Mesodermal cell (in vitro differentiated cells): ENCODE data around the gene ACVR2A.

ENCODE experiments used
- H3K27ac ChIP-seq: 2 replicates; pipeline ENCODE4 v1.7.0; 2013; ENCODE audit warnings: mild to moderate bottlenecking, low read depth, low read length, moderate library complexity; ENCODE audit not compliant: severe bottlenecking
- H3K36me3 ChIP-seq: 2 replicates; pipeline ENCODE4 v1.7.1; 2013; ENCODE audit warnings: mild to moderate bottlenecking, low read length, moderate library complexity; ENCODE audit not compliant: control insufficient read depth, insufficient read depth
- H3K4me1 ChIP-seq: one replicate; pipeline ENCODE4 v1.7.1; 2013; ENCODE audit warnings: mild to moderate bottlenecking, low read length; ENCODE audit not compliant: insufficient read depth, control insufficient read depth, poor library complexity, severe bottlenecking
- H3K4me3 ChIP-seq: 2 replicates; pipeline ENCODE4 v1.7.0; 2013; ENCODE audit warnings: low read length, control low read depth, mild to moderate bottlenecking; ENCODE audit not compliant: insufficient read depth, poor library complexity, severe bottlenecking; ENCODE audit errors: extremely low read depth
- H3K9me3 ChIP-seq: 2 replicates; pipeline ENCODE4 v1.7.1; 2013; ENCODE audit warnings: mild to moderate bottlenecking, low read length, moderate library complexity; ENCODE audit not compliant: control insufficient read depth
- WGBS, 2 experiments: methylation state at CpG; one replicate each; pipeline ENCODE4 v1.1.5; 2013; ENCODE audit warnings: missing lambda C conversion rate in 2 of 2; ENCODE audit not compliant: insufficient coverage in 2 of 2; 5-methylcytosine and 5-hydroxymethylcytosine counted together

ACVR2A gene

GRCh38 chr2:147924647-147925046 is 79.8 kb downstream of the ACVR2A start:
- Histone ChIP-seq H3K36me3 (peaks cover 29% of the 10 kb centered on the region), H3K4me1 (no peaks in the 10 kb centered on the region), H3K27ac (no peak overlapping the region), H3K9me3 (no peaks in the 10 kb centered on the region), H3K4me3 (no peak overlapping the region)
- 100% methylated on average over 2 of the region's 3 CpGs for WGBS, 2 experiments

DNA sequence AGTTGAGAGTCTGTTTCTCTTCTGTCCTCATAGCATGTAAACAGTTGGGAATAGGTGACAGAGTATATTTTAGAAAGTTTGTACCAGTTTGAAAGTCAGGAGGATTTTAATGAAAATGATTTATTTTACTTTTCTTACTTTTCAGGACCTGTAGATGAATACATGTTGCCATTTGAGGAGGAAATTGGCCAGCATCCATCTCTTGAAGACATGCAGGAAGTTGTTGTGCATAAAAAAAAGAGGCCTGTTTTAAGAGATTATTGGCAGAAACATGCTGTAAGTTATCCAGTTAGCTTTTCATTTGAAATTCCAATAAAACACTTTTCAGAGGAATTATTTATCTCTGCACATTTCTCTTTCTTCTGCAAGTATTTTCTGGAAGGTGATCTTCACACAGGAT is 81.1 kb downstream of the ACVR2A start:
- Histone ChIP-seq H3K27ac (no peak overlapping the region), H3K4me1 (no peaks in the 10 kb centered on the region), H3K9me3 (no peaks in the 10 kb centered on the region), H3K4me3 (no peak overlapping the region), H3K36me3 (peaks cover 33% of the 10 kb centered on the region)

DNA sequence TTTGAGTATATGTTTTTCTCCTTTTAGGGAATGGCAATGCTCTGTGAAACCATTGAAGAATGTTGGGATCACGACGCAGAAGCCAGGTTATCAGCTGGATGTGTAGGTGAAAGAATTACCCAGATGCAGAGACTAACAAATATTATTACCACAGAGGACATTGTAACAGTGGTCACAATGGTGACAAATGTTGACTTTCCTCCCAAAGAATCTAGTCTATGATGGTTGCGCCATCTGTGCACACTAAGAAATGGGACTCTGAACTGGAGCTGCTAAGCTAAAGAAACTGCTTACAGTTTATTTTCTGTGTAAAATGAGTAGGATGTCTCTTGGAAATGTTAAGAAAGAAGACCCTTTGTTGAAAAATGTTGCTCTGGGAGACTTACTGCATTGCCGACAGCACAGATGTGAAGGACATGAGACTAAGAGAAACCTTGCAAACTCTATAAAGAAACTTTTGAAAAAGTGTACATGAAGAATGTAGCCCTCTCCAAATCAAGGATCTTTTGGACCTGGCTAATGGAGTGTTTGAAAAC is 82.3 kb downstream of the ACVR2A start:
- Histone ChIP-seq H3K27ac (no peak overlapping the region), H3K9me3 (no peaks in the 10 kb centered on the region), H3K36me3 (peaks cover 33% of the 10 kb centered on the region), H3K4me3 (no peak overlapping the region), H3K4me1 (no peaks in the 10 kb centered on the region)
- 100% methylated on average over 2 of the region's 4 CpGs for WGBS, 2 experiments

DNA sequence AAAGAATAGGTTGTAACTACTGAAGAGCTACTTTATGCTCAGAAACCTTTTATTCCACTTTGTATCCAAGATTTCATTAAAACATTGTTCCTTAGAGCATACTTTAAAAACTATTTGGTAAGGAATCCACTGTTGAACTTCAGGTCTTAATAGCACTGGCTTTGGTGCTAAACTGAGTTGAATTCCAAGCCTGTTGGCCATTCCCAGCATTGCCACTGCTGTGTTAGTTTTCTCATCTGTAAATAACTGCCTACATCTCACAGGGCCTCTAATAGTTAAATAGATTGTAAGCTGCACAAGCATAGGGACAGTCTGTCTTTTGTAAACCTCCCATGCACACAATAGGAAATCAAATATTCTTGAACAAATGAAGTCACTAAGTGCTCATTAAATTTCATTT is 89.1 kb downstream of the ACVR2A start:
- H3K36me3 ChIP-seq, result peaks cover 43% of the 10 kb centered on the region

DNA sequence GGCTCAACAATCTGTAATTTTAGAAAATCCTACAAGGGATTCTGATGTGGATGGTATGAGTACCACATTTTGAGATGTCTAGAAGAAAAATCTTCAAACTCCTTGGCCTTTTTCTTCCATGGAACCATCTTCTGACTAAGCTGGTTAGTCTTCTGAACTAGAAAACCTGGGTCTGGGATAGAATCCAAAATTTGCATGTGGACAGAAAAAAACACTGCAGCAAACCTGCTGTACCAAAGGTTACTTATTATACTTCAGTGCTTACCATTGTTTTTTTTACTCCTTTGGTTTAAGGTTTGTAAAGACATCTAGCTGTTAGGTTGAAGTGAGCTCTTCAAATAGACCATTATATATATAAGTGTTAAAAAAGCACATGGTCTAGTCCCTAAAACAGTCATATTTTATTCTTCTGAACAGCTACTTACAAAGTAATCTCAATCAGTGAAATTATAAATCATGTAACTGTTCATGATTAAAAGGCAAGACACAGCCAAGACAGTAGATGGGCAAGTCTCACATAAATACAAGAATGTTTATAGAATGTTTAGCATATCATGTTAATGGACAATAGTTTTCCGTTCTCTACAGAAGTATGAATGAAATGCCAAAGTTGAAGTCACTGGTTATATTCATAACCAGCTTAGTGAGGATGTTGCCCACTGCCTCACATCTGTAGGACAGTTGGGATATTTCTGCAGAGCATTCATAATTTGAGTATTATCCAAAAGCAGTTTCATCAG is 90.2 kb downstream of the ACVR2A start:
- H3K4me1 ChIP-seq, result no peaks in the 10 kb centered on the region
- WGBS, 2 experiments, result 100% methylated on average over 1 of the region's 1 CpG; no CpG with 5 or more reads in 1 of the 2 experiments
- peaks cover 37% of the 10 kb centered on the region for H3K36me3 ChIP-seq
- no peaks in the 10 kb centered on the region for H3K9me3 ChIP-seq
- no peak overlapping the region for H3K27ac ChIP-seq
- no peak overlapping the region for H3K4me3 ChIP-seq

More for the DNA sequence above, 89.1 kb downstream of the ACVR2A start:
- no peaks in the 10 kb centered on the region for H3K4me1 ChIP-seq
- H3K9me3 ChIP-seq, result no peaks in the 10 kb centered on the region
- H3K4me3 ChIP-seq, result no peak overlapping the region
- no peak overlapping the region for H3K27ac ChIP-seq

- Histone ChIP-seq H3K27ac (no peak overlapping the region), H3K4me1 (no peaks in the 10 kb centered on the region), H3K4me3 (no peak overlapping the region), H3K9me3 (no peaks in the 10 kb centered on the region), H3K36me3 (peaks cover 36% of the 10 kb centered on the region)
- no CpG with 5 or more reads among the region's 3 CpGs for WGBS, 2 experiments
These were observed 93.0 kb downstream of the ACVR2A start for GRCh38 chr2:147937744-147938349.

GRCh38 chr2:147939313-147939712 is 94.5 kb downstream of the ACVR2A start:
- Histone ChIP-seq H3K9me3 (no peaks in the 10 kb centered on the region), H3K27ac (no peak overlapping the region), H3K4me3 (no peak overlapping the region), H3K4me1 (no peaks in the 10 kb centered on the region), H3K36me3 (peaks cover 24% of the 10 kb centered on the region)
- WGBS, 2 experiments, result no CpG with 5 or more reads among the region's 1 CpG

GRCh38 chr2:147945660-147946059 is 100.8 kb downstream of the ACVR2A start:
- H3K4me1 ChIP-seq, result no peaks in the 10 kb centered on the region
- no peaks in the 10 kb centered on the region for H3K9me3 ChIP-seq
- no peak overlapping the region for H3K4me3 ChIP-seq
- H3K27ac ChIP-seq, result no peak overlapping the region
- H3K36me3 ChIP-seq, result no peaks in the 10 kb centered on the region
- WGBS, 2 experiments, result 71 to 83% methylated on average over 1 of the region's 1 CpG

- Histone ChIP-seq H3K4me1 (no peaks in the 10 kb centered on the region), H3K4me3 (no peak overlapping the region), H3K9me3 (no peaks in the 10 kb centered on the region), H3K36me3 (peaks cover 8% of the 10 kb centered on the region), H3K27ac (no peak overlapping the region)
These were observed 107.3 kb downstream of the ACVR2A start for GRCh38 chr2:147952118-147952517.

GRCh38 chr2:147968571-147968970 is 123.7 kb downstream of the ACVR2A start:
- Histone ChIP-seq H3K27ac (no peak overlapping the region), H3K36me3 (peaks cover 11% of the 10 kb centered on the region), H3K4me1 (no peaks in the 10 kb centered on the region), H3K9me3 (no peaks in the 10 kb centered on the region), H3K4me3 (no peak overlapping the region)
- no CpG with 5 or more reads among the region's 2 CpGs for WGBS, 2 experiments

- WGBS, 2 experiments, result no CpG with 5 or more reads among the region's 2 CpGs
- H3K4me1 ChIP-seq, result no peaks in the 10 kb centered on the region
- H3K27ac ChIP-seq, result no peak overlapping the region
- no peak overlapping the region for H3K4me3 ChIP-seq
- H3K9me3 ChIP-seq, result peaks cover 4% of the 10 kb centered on the region
- H3K36me3 ChIP-seq, result peaks cover 13% of the 10 kb centered on the region
These were observed 131.3 kb downstream of the ACVR2A start for GRCh38 chr2:147976102-147976501.
